Measurements from ENCODE around the gene CAMK2B.

DNA sequence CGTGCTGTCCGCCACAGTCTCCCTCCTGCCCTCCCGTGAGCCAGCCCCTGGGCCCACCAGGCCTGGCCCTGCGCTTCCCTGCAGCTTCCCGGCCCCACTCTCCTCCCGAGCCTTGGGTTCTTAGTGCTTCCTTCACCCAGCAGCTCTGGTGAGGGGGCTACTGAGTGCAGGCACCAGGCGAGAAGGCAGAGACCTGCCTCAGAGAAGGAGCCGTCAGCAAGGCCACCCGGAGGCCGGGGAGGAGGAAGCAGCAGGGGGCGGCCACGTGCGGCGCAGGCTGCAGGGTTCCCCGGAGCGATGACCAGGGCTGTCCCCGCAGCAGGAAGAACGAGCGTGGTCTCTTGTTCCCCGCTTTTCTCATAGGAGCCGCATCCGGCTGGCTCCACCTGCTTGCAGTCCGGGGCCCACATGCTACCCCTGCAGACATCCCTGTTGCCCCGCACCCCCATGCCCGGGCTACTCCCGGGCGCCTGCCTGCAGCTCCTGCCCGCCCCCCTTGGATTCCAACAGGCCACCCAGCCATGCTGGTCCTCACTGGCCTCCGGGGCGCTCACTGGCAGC, 104.1 kb downstream of the CAMK2B start:
- TF ChIP-seq CTCF (IDR thresholded peaks at IDR 0.05 in 4 of 5, conservative IDR thresholded peaks at IDR 0.05 in 1 of 5) (no peak), POLR2A (IDR thresholded peaks at IDR 0.05) (no peak)

Measured in gastrocnemius medialis (tissue), 4 donors.